ENCODE results near the gene MADD.
"Not testable (repeated sequence)": the region's sequence is repeated elsewhere in the genome, so short reads cannot be mapped to it uniquely, and the experiment has no call there.

MADD gene

GRCh38 chr11:47326198-47326597 is 56.3 kb downstream of the MADD start:
- DNase-seq = no peak

DNA sequence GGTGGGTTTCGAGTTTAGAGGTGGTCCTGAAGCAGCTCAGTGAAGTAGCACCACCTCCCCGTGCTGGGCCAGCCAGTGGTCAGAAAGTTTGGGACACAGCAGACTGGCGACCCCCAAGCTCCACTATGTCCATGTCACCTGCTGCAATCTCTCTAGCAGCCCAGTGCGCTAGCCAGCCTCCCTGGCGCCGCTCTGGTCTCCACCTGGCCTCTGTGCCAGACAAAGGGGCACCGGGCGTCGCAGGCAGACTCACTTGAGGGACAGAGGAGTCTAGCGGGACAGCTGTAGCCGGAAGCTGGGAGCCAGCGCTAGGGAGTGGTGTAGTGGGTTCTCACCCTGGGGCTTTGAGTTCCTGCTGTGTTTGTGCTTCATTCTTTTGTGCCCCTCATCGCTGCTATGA is 57.1 kb downstream of the MADD start:
- no peak for DNase-seq

- no peak for DNase-seq
These were observed 58.0 kb downstream of the MADD start for GRCh38 chr11:47327949-47328348.

DNA sequence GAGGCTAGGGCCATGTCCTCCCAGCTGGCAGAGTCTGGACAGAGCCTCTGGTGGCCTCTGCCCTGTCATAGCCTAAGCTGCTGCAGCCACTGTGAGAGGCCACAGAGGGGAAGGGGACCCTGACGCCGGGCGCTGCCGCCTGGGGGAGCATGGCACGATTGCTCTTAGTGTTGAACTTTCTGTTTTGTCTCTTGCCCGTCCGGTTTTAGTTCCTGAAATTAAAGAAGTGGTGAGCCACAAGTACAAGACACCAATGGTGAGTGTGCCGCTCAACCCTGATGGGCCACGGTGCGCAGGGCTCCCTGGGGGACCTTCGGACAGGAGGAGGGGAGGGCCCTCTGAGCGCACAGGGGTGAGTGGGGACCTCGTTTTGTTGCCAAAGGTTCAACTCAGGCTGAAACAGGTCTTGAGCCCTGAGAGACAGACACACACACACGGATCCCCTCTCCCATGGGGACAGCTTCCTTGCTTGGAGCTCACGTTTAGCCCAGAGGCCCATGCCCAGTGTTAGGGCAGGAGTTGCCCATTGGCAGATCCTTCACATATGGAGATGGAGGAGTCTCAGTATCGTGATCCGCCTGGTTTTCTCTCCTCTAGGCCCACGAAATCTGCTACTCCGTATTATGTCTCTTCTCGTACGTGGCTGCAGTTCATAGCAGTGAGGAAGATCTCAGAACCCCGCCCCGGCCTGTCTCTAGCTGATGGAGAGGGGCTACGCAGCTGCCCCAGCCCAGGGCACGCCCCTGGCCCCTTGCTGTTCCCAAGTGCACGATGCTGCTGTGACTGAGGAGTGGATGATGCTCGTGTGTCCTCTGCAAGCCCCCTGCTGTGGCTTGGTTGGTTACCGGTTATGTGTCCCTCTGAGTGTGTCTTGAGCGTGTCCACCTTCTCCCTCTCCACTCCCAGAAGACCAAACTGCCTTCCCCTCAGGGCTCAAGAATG is 58.8 kb downstream of the MADD start:
- DNase-seq = no peak

DNA sequence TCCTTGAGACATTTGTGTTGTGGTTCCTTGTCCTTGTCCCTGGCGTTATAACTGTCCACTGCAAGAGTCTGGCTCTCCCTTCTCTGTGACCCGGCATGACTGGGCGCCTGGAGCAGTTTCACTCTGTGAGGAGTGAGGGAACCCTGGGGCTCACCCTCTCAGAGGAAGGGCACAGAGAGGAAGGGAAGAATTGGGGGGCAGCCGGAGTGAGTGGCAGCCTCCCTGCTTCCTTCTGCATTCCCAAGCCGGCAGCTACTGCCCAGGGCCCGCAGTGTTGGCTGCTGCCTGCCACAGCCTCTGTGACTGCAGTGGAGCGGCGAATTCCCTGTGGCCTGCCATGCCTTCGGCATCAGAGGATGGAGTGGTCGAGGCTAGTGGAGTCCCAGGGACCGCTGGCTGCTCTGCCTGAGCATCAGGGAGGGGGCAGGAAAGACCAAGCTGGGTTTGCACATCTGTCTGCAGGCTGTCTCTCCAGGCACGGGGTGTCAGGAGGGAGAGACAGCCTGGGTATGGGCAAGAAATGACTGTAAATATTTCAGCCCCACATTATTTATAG is 59.6 kb downstream of the MADD start:
- no peak for DNase-seq

DNA sequence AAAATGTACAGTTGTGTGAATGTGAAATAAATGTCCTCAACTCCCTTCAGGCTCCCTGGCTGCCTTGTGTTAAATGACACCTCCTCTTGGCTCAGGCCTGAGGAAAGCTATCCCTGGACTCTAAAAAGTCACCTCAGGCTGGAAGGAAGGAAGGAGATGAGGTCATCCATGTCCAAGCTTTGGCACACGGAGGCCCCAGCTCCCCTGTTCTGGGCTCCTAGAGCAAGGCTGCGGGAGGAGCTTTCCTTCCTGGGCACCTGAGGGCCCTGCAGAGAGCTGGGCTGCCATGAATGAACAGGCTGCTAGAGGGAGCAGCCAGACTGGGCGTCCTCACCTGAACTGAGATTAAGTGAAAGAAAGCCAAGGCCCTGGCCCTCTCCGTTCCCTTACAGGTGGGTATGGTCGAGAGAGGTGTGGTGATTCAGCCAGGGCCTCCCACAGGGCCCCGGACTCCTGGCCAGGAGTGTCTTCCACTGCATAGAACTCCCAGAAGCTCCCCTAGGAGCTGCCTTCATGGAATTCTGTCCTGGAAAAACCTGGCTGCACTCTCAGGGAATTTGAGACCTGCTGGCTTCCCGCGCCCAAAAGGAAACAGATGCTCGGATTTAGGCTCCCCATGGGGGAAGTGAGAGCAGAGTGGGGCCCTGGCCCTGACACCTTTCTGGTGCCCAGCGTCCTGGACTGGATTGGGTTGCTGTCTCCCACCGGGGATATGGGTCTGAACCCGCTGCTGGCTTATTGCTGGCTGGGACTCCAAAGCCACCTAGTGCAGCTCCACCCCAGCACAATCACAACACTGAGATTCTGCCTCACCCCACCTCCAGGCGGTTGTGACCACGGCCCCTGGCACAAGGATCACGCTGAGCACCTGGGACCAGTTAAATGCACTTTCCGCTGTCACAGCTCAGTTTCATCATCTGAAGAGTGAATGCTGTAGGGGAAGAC is 60.3 kb downstream of the MADD start:
- peak; percentile 51 for DNase-seq

DNA sequence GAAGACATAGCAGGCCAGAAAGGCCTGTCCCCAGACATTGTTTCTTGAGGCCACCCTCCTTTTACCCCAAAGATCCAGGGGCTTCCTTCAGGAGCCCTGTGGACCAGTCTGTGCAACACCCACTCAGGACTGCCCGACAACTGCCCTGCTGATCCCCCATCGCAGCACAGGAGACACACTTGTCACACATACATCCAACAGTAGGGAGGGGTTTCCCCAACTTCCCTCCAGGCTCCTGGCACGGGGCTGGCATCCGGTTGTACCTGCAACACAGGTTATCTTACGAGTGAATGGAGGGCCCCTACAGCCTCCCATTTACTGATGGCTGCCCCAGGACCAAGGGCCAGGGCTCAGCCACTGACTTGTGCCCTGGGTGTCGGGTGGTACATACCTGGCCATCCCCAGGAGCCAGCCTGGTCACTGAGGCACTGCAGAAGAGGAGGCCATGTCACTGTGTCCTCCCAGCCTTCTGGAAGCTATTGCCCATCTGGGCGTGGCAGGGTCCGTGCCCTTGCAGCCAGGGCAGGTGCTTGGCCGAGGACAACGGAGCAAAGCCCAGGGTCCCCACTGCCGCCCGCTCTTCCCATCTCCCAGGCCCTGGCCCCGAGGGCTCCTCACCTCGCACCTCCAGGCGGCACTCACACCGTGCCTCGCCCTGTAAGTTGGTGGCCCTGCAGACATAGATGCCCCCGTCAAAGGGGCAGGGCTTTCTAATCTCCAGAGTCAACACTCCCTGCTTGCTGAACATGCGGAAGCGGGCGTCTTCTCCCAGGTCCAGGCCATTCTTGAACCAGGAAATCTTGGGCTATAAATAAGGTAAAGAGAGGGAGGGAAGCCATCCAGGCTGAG is 61.7 kb downstream of the MADD start:
- no peak for DNase-seq

DNA sequence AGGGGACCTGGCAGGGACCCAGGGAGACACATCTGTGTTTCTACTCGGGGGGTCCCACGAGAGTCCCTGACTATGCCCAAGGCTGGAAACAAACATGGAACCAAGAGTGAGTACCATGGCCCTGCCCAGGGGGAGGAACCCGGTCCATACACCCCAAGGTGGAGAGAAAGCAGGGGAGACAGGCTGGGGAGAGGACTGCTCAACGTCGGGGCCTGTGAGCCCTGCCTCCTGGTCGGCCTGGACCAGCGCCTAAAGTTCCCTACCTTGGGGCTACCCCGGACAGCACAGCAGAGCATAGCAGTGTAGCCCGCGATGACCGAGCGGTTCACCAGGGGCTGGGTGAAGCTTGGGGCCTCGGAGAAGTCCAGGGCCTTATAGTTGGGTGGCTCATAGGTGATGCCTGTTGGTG is 62.4 kb downstream of the MADD start:
- no peak for DNase-seq

GRCh38 chr11:47332791-47333525 is 63.0 kb downstream of the MADD start:
- DNase-seq = no peak

DNA sequence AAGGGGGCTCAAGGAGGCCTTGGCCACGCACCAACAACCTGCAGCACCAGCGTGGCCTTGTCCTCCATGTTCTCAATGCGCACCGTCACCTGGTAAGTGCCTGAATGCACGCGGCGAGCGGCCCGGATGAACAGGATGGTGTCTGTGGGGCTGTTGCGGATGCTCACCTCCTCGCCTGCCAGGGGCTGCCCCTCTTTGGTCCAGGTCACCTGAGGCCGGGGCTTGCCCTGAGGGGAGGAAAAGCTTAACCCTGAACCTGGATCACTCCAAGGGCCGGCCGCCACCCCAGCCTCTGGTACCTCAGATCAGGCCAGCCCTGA is 63.6 kb downstream of the MADD start:
- no peak for DNase-seq

- DNase-seq = no peak
These were observed 64.0 kb downstream of the MADD start for GRCh38 chr11:47333886-47334443.

DNA sequence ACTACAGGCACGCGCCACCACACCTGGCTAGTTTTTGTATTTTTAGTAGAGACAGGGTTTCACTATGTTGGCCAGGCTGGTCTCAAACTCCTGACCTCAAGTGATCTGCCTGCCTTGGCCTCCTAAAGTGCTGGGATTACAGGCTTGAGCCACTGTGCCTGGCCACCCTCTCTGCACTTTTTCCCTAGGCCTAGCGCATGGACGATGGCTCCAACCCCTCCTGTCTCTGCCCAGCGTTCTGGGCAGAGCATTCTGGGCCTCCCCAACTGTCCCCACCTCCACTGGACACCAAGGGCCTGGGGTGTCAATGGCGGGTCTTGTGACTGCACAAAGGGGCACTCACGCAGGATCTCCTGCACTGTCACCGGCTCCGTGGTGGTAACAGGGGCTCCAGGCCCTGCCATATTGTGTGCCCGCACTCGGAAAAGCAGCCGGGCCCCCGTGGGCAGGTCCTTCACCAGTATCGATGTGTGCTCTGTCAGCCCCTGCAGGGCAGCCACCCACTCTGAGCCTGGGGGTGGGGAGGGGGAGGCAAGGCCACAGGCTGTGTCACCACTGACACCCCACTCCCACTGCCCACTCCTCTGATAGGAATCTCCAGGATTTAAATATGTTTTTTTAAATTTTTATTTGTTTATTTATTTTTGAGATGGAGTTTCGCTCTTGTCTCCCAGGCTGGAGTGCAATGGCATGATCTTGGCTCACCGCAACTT is 64.9 kb downstream of the MADD start:
- DNase-seq = not testable (repeated sequence)

DNA sequence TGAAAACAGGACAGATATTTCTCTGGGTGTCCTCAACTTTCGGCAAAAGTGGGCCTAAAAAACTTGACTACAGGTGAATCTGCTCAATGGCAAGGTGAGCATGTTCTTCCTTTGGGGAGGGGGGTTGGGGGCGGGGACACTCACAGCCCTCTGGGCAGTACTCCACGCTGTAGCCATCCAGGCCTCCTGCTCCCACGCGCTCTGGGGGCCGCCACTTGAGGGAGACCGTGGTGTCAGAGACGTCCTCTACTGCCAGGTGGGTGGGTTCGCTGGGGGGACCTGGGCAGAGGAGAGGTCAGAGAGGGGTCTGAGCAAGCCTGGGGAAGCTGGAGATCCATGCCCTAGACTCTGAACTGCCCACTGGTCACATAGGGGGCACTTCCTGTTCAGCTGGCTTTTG is 65.8 kb downstream of the MADD start:
- no peak for DNase-seq

DNA sequence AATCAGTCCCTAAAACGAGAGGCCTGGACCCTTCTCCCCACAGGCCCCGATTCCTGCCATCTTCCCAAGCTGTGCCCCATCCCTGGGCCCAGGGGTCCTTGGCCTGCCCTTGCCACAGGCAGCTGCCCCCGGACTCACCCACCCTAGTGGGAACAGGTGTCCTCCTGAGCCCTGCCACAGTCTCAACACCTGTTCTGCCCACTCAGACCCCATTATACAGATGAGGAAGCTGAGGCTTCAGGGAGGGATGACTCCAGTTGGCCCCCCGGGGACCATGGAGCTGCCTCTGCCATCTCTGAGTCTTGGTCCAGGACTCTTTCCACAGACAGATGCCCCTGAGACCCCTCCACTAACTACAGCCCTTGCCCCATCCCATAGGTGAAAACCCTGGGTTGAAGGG is 66.7 kb downstream of the MADD start:
- no peak for DNase-seq

GRCh38 chr11:47337229-47337924 is 67.4 kb downstream of the MADD start:
- DNase-seq = no peak

DNA sequence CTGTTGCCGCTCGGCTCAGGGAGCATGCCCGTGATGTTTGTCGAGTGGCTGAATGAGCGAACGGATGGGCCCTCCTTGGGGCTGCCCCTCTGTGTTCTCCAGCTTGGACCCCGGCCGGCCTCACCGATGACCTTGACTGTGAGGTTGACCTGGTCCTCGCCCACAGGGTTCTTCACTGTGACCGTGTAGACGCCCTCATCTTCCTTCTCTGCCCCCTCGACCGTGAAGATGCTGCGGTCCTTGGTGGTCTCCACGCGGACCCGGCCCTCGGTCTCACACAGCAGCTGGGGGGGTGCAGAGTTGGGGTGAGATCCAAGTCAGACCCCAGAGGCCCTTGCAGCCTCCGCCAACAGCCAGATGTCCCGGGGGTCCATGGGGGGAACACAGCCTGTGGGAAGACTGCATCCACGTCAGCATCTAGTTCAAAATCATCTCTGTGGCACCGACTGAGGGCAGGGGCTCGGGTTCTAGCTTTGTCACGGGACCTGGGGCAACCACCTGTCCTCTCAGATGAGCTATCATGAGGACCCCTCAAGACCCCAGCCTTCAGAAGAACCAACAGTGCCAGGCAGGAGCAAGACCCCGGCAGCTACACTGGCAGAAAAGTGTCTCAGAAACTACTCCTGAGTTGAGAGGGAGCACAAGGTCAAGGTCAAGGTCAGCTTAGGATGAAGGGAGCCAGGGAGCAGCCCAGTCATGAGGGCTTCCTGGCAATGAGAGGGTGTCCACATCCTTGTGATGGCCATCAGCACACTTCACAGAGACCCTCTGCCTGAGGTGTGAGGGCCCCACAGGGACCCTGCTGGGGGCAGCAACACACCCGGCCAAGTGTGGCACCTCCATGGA is 68.7 kb downstream of the MADD start:
- DNase-seq = no peak

DNA sequence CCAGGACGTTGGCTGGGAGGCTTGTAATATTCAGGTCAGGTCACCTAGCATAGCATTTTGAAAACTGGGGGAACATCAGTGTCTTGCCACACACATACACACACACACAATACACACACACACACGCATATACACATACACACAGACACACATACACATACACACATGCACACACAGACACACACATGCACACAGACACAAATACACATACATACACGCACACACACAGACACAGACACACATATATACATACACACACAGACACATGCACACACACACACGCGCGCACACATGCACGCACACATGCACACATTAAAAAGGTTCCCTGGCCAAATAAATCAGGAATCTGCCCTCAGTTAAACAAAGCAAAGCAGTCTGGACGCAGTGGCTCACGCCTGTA is 70.1 kb downstream of the MADD start:
- no peak for DNase-seq

- no peak for DNase-seq
These were observed 71.2 kb downstream of the MADD start for GRCh38 chr11:47340980-47341775.

Data from femur (tissue), 1 donor.